ENCODE measurements around the gene MMP24.

GRCh38 chr20:35192118-35192872 is 34.2 kb upstream of the MMP24 start:
- TF ChIP-seq CTCF (IDR thresholded peaks at IDR 0.05; ENCODE audit: low read depth, low read length, missing input control), result no peak
- TF ChIP-seq YY1 (IDR thresholded peaks at IDR 0.05), result no peak
- TF ChIP-seq HNF4G (IDR thresholded peaks at IDR 0.05), result no peak
- no peak for TF ChIP-seq EGR1 (IDR thresholded peaks at IDR 0.05; ENCODE audit: low read depth in 2 of 2)
- no peak for TF ChIP-seq JUND (IDR thresholded peaks at IDR 0.05)
- TF ChIP-seq ZBTB33 (IDR thresholded peaks at IDR 0.05), result no peak
- TF ChIP-seq RAD21 (IDR thresholded peaks at IDR 0.05), result no peak
- TF ChIP-seq TAF1 (conservative IDR thresholded peaks at IDR 0.05), result no peak
- no peak for TF ChIP-seq SP1 (IDR thresholded peaks at IDR 0.05)
- no peak for TF ChIP-seq RXRA (IDR thresholded peaks at IDR 0.05)
- no peak for TF ChIP-seq REST (IDR thresholded peaks at IDR 0.05)
- no peak for TF ChIP-seq MAX (IDR thresholded peaks at IDR 0.05)
- TF ChIP-seq GABPA (IDR thresholded peaks at IDR 0.05 in 1 of 2, conservative IDR thresholded peaks at IDR 0.05 in 1 of 2), result no peak
- TF ChIP-seq HNF4A (conservative IDR thresholded peaks at IDR 0.05), result no peak

Measured in liver (tissue), 3 donors.